ENCODE measurements around the gene MTCL1. TPM values are rescaled to one million over a fixed set of nuclear protein-coding genes. Genes with fewer than 3 reads are reported as not detected.

MTCL1 gene
- total RNA-seq, 2 donors from 2014 or later: 11.2 to 73.1 TPM

DNA sequence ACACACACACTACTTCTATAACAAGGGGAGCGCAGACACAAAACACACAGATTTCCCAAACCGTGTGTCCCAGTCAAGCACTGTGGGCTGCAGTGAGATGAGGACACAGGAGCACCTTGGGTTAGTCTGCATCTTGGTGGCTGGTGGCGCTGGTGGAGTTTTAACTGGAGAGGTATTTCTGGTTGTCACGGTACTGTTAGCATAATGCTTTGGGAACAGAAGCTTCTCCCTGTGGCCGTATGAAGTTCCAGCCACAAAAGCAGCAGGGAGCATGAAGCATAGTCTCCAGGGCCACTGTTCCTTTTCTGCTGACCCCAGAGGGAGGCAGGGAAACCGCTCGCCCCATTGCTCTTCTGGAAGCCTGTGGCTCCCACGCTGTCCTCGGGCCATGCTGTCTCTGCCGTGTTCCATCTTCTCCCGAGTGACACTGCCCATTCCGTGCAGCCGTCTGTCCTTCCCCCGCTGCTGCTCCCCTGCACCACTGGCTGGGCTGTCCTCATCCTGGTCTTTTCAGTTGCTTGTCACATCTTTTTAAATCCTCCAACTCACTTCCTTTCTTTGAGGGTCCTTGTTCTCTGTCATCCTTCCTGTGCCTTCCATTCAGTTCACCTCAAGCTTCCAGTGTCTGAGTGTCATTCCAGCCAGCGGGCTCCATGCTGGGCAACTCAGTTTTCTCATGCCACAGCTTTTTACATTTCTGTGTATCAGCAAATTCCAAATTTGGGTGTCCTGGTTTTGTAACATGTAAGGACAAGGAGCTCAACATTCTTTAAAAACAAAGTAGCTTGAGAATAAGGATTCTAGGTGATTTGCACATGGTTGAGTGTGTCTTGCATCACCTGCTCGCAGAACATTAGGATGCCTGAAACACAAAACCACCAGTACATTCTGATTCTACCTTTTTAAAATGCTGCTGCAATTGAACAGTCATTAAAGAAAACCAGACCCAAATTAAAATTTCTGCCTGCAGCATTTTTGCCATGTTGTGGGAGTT is 125.0 kb downstream of the MTCL1 start:
- no peak for DNase-seq (ENCODE audit: low spot score)
- no peak overlapping the region for H3K27ac ChIP-seq
- no peak for TF ChIP-seq POLR2A (IDR thresholded peaks at IDR 0.05)
- TF ChIP-seq, protein P1, sequence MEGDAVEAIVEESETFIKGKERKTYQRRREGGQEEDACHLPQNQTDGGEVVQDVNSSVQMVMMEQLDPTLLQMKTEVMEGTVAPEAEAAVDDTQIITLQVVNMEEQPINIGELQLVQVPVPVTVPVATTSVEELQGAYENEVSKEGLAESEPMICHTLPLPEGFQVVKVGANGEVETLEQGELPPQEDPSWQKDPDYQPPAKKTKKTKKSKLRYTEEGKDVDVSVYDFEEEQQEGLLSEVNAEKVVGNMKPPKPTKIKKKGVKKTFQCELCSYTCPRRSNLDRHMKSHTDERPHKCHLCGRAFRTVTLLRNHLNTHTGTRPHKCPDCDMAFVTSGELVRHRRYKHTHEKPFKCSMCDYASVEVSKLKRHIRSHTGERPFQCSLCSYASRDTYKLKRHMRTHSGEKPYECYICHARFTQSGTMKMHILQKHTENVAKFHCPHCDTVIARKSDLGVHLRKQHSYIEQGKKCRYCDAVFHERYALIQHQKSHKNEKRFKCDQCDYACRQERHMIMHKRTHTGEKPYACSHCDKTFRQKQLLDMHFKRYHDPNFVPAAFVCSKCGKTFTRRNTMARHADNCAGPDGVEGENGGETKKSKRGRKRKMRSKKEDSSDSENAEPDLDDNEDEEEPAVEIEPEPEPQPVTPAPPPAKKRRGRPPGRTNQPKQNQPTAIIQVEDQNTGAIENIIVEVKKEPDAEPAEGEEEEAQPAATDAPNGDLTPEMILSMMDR (IDR thresholded peaks at IDR 0.05): no peak
- TF ChIP-seq POLR2AphosphoS5 (IDR thresholded peaks at IDR 0.05): no peak
- no peaks in the 10 kb centered on the region for H3K27me3 ChIP-seq (replicated peaks; ENCODE audit: insufficient read depth)
- WGBS: 88% methylated on average over 16 of the region's 16 CpGs
- H3K9me3 ChIP-seq: no peaks in the 10 kb centered on the region
- H3K4me1 ChIP-seq (replicated peaks): no peaks in the 10 kb centered on the region
- no peaks in the 10 kb centered on the region for H3K36me3 ChIP-seq
- intact Hi-C loops (cut with DNase I): no loop called here
- no peak overlapping the region for H3K4me3 ChIP-seq

DNA sequence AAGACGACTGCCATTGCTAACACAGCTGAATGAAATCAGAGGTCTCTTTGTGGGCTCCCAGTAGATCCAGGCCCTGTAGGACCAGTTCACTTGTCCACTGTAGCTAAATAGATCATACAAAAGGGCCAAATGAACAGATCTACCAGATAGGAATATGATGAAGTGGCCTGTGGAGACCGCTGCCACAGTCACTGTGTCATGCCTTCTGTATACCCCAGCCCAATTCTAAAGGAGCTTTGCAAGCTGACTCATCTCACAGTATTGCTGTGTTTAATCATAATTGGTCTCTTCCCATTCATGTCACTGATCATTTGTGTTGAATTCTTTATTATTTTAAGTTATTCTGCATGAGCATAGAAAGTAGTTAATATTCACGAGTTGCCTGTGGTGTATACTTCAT is 125.8 kb downstream of the MTCL1 start:
- H3K4me3 ChIP-seq: no peak overlapping the region
- no peaks in the 10 kb centered on the region for H3K4me1 ChIP-seq (replicated peaks)
- H3K36me3 ChIP-seq: no peaks in the 10 kb centered on the region
- H3K27ac ChIP-seq: no peak overlapping the region
- 86% methylated on average over 3 of the region's 3 CpGs for WGBS
- no peaks in the 10 kb centered on the region for H3K27me3 ChIP-seq (replicated peaks; ENCODE audit: insufficient read depth)
- TF ChIP-seq, protein P1 (IDR thresholded peaks at IDR 0.05): no peak
- TF ChIP-seq POLR2AphosphoS5 (IDR thresholded peaks at IDR 0.05): no peak
- TF ChIP-seq POLR2A (IDR thresholded peaks at IDR 0.05): no peak
- H3K9me3 ChIP-seq: no peaks in the 10 kb centered on the region
- DNase-seq (ENCODE audit: low spot score): no peak
- intact Hi-C loops (cut with DNase I): no loop called here

DNA sequence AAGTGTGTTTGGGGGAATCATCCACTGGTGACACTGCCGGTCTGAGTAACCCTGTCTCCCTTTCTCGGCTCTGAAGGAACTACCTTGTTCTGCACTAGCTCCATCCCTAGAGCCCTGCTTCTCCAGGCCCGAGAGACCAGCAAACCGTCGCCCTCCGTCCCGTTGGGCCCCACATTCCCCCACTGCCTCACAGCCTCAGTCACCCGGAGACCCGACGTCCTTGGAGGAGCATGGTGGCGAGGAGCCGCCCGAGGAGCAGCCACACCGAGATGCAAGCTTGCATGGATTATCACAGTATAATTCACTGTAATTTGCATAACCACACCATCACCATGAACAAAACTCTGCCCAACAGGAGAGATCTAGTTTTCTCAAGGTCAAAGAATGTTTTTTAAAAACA is 126.2 kb downstream of the MTCL1 start:
- DNase-seq (ENCODE audit: low spot score): no peak
- no peaks in the 10 kb centered on the region for H3K27me3 ChIP-seq (replicated peaks; ENCODE audit: insufficient read depth)
- intact Hi-C loops (cut with DNase I): no loop called here
- no peaks in the 10 kb centered on the region for H3K4me1 ChIP-seq (replicated peaks)
- H3K9me3 ChIP-seq: no peaks in the 10 kb centered on the region
- 93% methylated on average over 14 of the region's 14 CpGs for WGBS
- H3K4me3 ChIP-seq: no peak overlapping the region
- no peak overlapping the region for H3K27ac ChIP-seq
- H3K36me3 ChIP-seq: no peaks in the 10 kb centered on the region
- TF ChIP-seq, protein P1 (IDR thresholded peaks at IDR 0.05): no peak
- TF ChIP-seq POLR2AphosphoS5 (IDR thresholded peaks at IDR 0.05) (no peak), POLR2A (IDR thresholded peaks at IDR 0.05) (no peak)

DNA sequence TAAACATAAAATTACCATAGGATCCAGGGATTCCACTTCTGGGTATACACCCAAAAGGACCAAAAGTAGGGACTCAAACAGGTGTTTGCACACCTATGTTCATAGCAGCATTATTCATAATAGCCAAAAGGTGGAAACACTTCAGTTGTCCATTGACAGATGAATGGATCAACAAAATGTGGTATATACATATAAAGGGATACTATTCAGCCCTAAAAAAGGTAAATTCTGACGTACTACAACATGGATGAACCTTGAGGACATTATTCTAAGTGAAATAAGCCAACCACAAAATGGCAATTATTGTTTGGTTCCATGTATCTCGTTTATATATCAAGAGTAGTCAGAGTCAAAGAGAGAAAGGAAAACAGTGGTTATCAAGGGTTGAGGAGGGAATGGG is 128.1 kb downstream of the MTCL1 start:
- H3K9me3 ChIP-seq: no peaks in the 10 kb centered on the region
- TF ChIP-seq POLR2AphosphoS5 (IDR thresholded peaks at IDR 0.05) (no peak), POLR2A (IDR thresholded peaks at IDR 0.05) (no peak)
- TF ChIP-seq, protein P1 (IDR thresholded peaks at IDR 0.05): no peak
- intact Hi-C loops (cut with DNase I): no loop called here
- H3K36me3 ChIP-seq: no peaks in the 10 kb centered on the region
- H3K27ac ChIP-seq: no peak overlapping the region
- no peak overlapping the region for H3K4me3 ChIP-seq
- 85% methylated on average over 2 of the region's 2 CpGs for whole genome bisulfite sequencing
- no peak for DNase-seq (ENCODE audit: low spot score)
- no peaks in the 10 kb centered on the region for H3K4me1 ChIP-seq (replicated peaks)
- H3K27me3 ChIP-seq (replicated peaks; ENCODE audit: insufficient read depth): no peaks in the 10 kb centered on the region

DNA sequence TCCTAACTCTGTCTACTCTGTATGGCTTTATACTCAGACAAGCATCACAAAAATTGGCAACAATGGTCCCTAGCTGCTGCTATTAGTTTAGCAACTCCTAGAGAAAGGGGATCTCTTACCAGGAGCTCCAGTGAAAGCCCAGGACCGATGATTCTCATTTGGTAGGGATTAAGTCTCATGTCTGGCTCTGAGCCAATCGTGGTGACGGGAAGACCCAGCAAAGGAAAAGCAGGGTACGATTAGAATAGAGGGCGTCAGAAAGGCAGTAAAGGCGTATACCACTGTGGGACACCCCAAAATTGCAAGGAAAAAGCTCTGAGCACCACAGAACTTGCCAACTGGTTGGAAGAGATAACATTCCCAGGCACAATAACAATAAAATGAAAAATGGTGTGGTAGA is 129.5 kb downstream of the MTCL1 start:
- Histone ChIP-seq H3K4me3 (no peak overlapping the region), H3K9me3 (no peaks in the 10 kb centered on the region), H3K27me3 (replicated peaks; ENCODE audit: insufficient read depth) (no peaks in the 10 kb centered on the region), H3K36me3 (no peaks in the 10 kb centered on the region), H3K4me1 (replicated peaks) (no peaks in the 10 kb centered on the region), H3K27ac (no peak overlapping the region)
- intact Hi-C loops (cut with DNase I): no loop called here
- no peak for DNase-seq (ENCODE audit: low spot score)
- TF ChIP-seq POLR2A (IDR thresholded peaks at IDR 0.05) (no peak), POLR2AphosphoS5 (IDR thresholded peaks at IDR 0.05) (no peak)
- TF ChIP-seq, protein P1 (IDR thresholded peaks at IDR 0.05): no peak
- 63% methylated on average over 6 of the region's 6 CpGs for WGBS
